ENCODE measurements around the gene PDK4.

DNA sequence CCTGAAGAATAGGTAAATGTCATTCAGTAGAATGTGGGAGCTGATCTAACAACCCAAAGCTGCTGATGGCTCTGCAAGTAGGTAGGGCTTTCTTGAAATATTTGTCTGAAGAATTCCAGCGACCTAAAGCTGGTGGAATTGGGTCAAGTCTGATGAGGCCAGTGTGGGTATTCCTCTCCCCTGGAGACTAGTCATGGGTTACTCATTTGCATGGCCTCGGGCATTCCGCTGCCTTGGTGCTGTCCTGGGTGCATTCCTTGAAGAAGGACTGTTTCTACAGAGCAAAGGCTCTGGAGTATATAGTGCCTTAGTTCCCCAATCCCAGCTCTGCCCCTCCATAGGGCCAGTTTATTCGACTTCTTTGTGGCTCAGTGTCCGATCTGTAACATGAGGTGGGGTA, 19.2 kb downstream of the PDK4 start:
- TF ChIP-seq, protein P1, sequence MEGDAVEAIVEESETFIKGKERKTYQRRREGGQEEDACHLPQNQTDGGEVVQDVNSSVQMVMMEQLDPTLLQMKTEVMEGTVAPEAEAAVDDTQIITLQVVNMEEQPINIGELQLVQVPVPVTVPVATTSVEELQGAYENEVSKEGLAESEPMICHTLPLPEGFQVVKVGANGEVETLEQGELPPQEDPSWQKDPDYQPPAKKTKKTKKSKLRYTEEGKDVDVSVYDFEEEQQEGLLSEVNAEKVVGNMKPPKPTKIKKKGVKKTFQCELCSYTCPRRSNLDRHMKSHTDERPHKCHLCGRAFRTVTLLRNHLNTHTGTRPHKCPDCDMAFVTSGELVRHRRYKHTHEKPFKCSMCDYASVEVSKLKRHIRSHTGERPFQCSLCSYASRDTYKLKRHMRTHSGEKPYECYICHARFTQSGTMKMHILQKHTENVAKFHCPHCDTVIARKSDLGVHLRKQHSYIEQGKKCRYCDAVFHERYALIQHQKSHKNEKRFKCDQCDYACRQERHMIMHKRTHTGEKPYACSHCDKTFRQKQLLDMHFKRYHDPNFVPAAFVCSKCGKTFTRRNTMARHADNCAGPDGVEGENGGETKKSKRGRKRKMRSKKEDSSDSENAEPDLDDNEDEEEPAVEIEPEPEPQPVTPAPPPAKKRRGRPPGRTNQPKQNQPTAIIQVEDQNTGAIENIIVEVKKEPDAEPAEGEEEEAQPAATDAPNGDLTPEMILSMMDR (conservative IDR thresholded peaks at IDR 0.05; ENCODE audit: low read depth, low read length) = no peak
- TF ChIP-seq EZH2 (IDR thresholded peaks at IDR 0.05; ENCODE audit: borderline replicate concordance, low read depth, low read length, poor library complexity, severe bottlenecking) = no peak

Measured in A673 (cell line).